GM11168 (cell line): ENCODE results near the gene NCKIPSD.
"Not testable (repeated sequence)": the region's sequence is repeated elsewhere in the genome, so short reads cannot be mapped to it uniquely, and the experiment has no call there.

Experiments
- in situ Hi-C: fragments of 300-500 bp; cut with MboI; formaldehyde crosslinking; loops from one replicate; pipeline ENCODE4 v1.12.0; 2022; ENCODE audit warnings: low sequenced_read_pairs; ENCODE audit not compliant: unreplicated experiment

Gene NCKIPSD

DNA sequence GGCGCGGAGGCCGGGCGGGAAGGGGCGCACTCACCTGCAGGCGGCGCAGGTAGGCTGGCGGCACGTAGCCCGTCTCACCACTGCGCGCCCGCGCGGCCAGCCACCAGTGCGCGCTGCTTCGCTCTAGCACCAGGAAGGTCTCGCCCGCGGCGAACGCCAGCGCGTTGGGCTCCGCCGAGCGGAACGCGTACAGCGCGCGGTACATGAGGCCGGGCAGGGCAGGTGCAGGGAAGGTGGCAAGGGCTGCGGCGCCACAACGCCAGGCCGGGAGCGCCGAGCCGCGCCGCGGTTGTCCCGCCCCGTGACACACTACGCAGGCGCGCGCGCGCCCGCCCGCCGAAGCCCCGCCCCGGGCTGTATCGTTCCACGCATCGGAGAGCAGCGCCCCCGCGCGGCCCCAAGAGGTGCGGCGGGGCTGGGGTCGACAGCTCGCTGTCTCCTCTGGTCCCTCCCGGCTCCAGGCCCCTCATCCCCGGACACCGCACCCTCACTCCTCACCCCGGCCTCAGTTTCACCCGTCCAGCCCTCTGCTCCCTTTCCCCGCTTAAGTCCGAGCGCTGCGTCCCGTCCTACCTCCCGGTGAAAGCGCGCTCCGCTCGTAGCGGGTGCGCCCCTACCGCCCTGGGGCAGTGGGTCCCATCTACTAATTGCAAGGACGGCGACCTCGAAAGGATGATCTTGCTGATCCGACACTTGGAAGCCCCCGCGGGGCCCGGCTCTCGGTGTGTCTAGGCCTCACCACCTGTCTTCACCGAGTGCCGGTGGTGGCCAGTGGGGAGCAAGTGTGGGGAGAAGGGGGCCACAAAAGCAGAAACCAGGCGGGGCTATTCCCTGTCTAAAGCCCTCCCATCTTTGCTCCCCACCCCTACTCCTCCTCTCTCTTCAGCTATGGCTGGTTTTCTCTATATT is at the start of gene NCKIPSD:
Gene NCKIPSD, minus strand, starts transcription at position 313 of the 909 bp plus-strand sequence. Its CDS starts 108 bp downstream, at position 205.
- in situ Hi-C loops = no loop called here

DNA sequence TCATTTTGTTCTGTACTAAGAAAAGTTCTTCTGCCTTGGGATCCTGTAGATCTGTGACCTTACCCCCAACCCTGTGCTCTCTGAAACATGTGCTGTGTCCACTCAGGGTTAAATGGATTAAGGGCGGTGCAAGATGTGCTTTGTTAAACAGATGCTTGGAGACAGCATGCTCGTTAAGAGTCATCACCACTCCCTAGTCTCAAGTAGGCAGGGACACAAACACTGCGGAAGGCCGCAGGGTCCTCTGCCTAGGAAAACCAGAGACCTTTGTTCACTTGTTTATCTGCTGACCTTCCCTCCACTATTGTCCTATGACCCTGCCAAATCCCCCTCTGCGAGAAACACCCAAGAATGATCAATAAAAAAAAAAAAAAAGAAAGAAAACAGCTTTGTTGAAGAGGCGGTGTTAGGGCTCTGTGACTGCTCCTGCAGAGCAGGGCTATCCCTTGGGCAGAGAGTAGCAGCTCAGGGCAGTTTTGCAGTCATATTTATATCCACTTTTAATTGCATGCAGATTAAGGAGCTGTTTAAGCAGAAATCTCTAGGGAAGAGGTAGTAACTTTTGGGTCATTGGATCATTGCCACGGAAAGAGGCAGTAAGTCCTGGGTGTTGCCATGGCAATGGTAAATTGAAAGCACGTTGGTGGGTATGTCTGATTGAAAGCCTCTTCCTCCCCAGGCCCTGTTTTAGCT is 49.5 kb upstream of the NCKIPSD start:
- in situ Hi-C loops = not testable (repeated sequence)

DNA sequence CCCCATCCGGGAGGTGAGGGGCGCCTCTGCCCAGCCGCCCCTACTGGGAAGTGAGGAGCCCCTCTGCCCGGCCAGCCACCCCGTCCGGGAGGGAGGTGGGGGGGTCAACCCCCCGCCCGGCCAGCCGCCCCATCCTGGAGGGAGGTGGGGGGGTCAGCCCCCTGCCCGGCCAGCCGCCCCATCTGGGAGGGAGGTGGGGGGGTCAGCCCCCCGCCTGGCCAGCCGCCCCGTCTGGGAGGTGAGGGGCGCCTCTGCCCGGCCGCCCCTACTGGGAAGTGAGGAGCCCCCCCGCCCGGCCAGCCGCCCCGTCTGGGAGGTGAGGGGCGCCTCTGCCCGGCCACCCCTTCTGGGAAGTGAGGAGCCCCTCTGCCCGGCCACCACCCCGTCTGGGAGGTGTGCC is 48.8 kb upstream of the NCKIPSD start:
- in situ Hi-C loops = not testable (repeated sequence)

DNA sequence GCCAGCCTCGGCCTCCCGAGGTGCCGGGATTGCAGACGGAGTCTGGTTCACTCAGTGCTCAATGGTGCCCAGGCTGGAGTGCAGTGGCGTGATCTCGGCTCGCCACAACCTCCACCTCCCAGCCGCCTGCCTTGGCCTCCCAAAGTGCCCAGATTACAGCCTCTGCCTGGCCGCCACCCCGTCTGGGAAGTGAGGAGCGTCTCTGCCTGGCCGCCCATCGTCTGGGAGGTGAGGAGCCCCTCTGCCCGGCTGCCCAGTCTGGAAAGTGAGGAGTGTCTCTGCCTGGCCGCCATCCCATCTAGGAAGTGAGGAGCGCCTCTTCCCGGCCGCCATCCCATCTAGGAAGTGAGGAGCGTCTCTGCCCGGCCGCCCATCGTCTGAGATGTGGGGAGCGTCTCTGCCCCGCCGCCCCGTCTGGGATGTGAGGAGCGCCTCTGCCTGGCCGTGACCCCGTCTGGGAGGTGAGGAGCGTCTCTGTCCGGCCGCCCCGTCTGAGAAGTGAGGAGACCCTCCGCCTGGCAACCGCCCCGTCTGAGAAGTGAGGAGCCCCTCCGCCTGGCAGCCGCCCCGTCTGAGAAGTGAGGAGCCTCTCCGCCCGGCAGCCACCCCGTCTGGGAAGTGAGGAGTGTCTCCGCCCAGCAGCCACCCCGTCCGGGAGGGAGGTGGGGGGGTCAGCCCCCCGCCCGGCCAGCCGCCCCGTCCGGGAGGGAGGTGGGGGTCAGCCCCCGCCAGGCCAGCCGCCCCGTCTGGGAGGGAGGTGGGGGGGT is 48.2 kb upstream of the NCKIPSD start:
- in situ Hi-C loops = not testable (repeated sequence)

DNA sequence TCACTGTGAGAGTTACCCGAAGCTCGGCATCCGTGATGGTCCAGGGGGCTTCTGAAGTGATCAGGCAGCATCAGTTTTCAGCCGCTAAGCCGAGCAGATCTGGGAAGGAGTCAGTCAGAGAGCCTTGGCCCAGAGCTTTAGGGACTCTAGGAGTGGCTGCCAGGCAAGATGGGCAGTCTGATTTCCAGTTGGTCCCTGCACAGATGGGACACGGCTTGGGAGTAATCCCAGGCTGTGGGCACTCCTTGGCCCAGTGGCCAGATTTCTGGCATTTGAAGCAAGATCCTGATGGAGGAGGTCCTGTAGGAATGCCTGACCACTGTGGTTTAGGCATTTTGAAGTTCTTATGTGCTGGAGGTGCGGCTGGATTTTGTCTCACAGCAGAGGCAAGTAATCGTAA is 41.8 kb upstream of the NCKIPSD start:
- in situ Hi-C loops = no loop called here

DNA sequence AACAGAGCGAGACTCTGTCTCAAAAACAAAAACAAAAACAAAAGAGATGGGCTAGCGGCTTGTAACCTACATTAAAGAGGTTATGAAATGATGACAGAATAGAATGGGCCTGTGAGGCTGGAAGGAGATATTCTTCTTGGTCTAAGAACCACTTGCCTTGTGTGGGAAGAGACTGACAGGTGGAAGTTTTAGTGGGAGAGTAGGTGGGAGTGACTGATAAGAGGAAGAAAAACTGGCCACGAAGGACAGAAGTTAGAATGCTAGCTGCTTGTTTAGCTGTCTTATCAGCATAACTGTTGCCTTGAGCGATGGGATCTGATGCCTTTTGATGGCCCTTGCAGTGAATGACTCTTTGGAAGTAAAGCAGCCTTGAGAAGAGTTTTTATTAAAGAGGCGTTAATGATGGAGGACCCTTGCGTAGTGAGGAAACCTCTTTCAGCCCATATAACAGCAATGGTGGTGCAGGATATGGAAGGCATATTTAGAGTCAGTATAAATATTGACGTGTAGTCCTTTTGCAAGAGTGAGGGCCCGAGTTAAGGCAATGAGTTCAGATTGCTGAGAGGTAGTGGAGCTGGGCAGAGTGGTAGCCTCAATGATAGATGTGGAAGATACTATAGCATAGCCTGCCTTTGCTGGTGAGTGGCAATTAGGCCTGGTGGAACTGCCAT is 39.6 kb upstream of the NCKIPSD start:
- in situ Hi-C loops = not testable (repeated sequence)

DNA sequence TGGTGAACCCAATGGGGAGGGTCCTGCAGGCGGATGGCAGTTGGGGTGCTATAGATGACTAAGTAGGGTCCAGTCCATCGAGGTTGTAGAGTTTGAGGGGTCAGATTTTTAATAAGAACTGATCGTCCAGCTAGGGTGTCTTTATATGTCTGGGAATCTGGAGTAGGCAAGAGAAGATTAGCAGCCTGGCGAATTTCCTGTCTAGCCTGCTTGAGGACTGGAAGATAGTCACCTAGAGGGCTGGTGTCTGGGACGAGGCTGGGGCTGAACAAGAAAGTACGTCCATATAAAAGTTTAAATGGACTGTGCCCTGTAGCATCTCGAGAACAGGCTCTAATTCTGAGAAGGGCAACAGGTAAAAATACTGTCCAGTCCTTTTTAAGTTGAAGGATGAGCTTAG is 38.0 kb upstream of the NCKIPSD start:
- in situ Hi-C loops = no loop called here

DNA sequence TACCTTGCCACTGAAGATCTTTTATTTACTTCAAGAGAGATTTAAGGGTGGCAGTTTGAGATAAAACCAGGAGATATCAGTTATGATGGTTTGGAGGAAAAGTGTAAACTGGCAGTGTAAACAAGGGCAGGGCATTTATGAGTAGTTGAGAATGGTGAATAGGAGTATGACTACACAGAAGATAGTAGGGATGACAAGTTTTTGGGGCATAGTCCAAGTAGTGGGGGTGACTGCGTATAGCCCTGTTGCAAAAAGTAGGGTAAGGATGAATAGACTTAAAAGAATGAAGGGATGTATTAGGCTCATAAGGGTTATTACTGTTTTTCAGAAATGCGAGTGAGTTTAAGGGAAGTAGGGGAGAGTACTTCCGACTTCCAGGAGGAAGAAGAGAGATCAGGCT is 37.6 kb upstream of the NCKIPSD start:
- in situ Hi-C loops = not testable (repeated sequence)

DNA sequence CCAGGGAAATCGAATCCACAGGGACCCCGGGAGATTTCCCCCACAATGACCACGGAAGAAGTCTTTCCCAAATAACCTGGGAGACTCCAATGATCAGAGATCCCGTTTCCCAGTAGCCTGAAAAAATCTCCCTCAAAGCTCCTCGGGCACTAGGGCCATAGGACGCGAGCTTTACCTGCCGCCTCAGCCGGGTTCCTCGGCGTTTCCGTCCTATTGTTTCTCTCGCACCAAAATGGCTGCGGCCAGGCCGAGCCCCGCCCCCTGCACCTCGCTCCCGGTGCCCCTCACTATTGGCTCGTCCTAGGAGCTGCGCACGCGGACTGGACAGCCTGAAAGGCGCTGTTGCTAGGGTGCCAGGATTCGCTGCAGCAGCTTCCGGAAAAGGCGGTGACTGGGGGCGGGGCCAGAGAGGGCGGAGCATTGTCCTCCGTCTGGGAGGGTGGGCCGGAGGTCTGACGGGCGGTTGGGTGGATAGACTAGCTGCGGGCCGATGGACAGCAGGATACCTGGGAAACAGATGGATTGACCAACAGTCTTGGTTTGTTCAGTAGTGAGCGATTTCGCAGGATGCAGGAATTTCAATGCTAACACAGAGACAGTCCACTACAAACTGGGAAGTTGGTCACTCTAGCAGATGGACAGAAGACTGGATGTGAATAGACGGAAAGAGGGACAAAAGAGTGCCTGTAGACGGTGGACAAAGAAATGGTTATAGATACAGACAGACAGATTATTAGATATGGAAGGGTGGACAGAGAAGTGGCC is 31.4 kb upstream of the NCKIPSD start, which contains the start of gene IP6K2:
Gene IP6K2, minus strand, starts transcription at position 240 of the 765 bp plus-strand sequence. CDS start 21,930 bp downstream, outside the sequence.
- in situ Hi-C loops = no loop called here

DNA sequence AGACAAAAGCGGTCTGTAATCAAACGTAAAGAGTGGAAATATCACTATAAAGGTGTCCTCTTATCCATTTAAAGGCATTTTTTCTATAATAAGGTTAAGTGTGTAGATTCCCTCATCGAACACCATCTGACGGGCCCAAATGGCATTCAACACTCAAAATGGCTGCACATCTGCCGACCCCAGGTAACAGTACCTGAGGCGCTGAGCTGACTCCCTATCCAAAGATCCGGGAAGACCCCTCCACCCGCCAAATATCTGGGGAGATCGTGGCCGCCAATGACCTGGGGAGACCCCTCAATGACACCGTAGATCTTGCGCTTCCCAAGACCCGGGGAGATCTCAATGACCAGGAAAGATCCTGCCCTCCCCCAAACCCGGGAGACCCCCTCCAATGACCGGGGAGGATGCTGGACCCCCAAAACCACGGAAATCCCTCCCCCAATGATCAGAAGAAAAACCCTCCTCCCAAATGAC is 30.8 kb upstream of the NCKIPSD start:
- in situ Hi-C loops = no loop called here

DNA sequence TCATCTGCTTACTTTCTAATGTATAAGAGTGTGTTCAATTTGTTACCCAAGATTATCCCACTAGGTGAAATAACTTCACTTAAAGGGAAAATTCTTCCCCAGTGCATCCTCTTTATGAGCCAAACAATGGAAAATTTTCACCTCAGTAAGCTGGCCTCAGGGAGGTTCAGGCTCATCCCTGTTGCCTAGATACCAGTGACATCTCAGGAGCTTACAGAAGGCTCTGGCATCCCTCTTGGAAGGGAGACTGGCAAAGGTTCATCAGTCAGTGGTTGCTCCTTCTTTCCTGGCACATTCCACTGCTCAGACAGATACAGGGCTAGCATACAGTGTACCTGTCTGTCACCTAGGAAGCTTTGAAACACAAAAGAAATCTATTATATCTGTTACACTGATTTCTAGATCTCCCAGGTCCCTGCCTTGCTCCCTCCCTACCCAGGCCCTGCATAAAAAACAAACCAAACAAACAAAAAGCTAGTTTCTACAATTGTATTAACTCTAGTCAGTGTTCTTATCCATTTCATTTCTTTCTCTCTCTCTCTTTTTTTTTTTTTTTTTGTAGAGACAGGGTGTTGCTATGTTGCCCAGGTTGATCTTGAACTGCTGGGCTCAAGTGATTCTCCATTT is 29.6 kb upstream of the NCKIPSD start:
- in situ Hi-C loops = no loop called here

DNA sequence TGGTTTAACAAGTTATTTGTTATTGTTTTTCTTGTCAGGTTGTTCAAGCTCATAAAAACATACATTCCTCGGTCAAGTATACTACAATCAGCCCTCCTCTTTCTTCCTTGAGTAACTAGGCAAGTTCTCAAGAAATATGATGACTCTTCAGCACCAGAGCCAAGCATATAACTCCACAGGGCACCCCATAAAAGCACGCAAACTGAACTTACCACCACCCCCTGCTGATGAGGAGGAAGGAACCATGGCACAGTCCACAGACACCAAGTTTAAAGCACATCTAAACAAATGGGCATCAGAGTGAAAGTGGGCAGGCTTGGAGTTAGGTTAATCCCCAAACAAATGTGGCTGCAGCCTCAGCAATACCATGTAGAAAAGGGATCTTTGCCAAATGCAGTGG is 26.0 kb upstream of the NCKIPSD start:
- in situ Hi-C loops = no loop called here

DNA sequence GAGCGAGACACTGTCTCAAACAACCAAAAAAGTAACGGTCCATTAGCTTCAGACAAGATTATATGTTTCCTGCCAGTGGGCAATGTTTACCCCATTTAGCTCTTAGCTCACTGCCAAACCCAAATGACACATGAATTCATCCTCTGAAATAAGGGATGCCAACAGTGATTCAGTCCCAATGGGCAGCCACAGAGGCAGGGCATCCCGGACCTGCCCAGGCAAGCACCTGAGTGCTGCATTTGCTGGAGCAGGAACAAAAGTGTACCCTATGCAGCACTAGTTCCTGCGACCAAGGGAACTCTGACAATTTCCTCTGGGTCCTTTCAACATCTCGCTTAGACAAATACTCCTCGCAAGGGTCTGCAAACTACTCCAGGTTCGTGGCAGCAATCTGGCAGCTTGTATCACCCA is 23.3 kb upstream of the NCKIPSD start:
- in situ Hi-C loops = no loop called here

DNA sequence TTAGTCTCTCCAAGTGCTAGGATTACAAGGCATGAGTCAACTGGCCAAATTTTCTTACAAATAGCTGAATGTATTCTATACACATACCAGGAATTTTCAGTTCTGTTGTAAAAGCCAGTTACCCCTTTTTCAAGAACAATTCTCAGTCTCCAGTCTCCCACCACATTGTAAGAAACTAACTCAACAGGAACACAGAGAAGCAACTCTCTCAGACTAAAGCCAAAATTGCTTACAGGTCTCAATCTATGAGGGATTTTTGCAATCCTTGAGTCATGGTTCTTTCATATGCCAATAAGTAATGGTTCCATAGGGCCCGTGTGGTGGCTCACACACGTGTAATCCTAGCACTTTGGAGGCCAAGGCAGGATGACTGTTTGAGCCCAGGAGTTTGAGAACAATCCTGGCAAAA is 22.8 kb upstream of the NCKIPSD start:
- in situ Hi-C loops = no loop called here

DNA sequence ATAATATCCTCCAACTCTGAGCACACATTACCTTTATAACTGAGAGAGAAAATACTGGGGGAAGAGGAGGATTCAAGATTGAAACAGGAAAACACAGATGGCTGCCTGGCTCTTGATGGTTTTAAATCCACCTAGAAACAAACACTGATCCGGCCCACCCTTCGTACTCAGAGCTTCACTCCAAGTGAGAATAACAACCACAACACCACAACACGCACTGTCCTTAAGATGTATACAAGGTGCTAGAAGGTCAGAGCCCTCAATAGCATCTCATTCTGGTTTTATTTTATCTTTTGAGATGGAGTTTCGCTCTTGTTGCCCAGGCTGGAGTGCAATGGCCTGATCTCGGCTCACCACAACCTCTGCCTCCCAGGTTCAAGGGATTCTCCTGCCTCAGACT is 21.4 kb upstream of the NCKIPSD start:
- in situ Hi-C loops = no loop called here

DNA sequence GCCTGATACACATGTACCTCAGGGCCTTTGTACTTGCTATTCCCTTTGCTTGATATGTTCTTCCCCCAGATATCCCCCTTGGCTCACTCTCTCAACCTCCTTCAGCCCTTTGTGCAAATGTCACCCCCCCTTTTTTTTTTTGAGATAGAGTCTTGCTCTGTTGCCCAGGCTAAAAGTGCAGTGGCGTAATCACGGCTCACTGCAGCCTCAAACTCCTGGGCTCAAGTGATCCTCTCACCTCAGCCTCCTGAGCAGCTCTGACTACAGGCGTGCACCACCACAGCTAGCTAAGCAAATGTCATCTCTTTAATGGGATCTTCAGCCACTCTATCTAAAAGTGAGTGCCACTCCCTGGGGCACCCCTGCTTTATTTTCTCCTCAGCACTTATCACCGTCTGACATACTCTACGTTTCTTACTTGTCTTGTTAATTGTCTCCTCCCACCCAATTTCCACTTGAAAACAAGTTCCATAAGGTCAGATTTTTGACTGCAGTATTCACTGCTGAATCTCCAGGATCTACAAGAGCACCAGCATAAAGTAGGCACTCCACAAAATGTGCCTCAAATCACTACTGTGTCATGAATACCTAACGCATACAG is 16.7 kb upstream of the NCKIPSD start:
- in situ Hi-C loops = no loop called here

DNA sequence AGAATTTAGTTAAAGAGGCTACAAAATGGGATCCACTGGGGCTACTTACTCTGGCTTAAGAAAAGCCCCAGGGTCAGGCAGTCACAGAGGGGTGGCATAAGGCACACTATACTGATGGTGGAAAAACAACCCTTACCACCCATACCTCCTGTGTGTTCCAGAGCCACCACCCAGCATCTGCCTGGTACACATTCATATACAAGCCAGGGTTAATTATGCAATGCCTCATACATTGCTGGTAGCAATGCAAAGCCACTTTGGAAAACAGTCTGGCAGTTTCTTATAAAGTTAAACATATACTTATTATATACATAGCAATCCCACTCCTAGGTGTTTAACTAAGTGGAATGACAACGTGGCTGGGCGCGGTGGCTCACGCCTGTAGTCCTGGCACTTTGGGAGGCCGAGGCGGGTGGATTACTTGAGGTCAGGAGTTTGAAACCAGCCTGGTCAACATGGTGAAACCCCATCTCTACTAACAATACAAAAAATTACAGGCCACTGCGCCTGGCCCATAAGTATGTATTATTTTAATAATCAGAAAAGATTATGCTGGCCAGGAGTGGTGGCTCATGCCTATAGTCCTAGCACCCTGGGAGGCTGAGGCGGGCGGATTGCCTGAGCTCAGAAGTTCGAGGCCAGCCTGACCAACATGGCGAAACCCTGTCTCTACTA is 15.2 kb upstream of the NCKIPSD start:
- in situ Hi-C loops = no loop called here

DNA sequence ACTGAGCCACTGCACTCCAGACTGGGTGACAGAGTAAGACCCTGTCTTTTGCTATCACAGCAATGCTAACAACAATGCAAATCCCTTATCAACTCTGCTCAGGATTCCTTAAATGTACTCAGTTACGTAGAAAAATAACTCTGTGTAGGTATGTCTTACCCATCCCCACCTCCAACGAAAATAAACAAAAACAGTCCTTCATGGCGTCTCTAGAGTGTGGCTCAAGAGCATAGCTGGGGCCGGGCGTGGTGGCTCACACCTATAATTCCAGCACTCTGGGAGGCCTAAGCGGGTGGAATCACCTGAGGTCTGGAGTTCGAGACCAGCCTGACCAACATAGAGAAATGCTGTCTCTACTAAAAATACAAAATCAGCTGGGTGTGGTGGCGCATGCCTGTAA is 13.2 kb upstream of the NCKIPSD start:
- in situ Hi-C loops = no loop called here
